Hypothalamus (tissue), 51 donors: ENCODE results near the gene STAG3.
A peak's percentile ranks its signal among the peaks of the same experiment; 100 is the strongest.

Experiments used
- DNase-seq, 51 donors: peaks; one replicate each; lab custom pipeline; 2025; lab: John Stamatoyannopoulos, UW

Gene STAG3

DNA sequence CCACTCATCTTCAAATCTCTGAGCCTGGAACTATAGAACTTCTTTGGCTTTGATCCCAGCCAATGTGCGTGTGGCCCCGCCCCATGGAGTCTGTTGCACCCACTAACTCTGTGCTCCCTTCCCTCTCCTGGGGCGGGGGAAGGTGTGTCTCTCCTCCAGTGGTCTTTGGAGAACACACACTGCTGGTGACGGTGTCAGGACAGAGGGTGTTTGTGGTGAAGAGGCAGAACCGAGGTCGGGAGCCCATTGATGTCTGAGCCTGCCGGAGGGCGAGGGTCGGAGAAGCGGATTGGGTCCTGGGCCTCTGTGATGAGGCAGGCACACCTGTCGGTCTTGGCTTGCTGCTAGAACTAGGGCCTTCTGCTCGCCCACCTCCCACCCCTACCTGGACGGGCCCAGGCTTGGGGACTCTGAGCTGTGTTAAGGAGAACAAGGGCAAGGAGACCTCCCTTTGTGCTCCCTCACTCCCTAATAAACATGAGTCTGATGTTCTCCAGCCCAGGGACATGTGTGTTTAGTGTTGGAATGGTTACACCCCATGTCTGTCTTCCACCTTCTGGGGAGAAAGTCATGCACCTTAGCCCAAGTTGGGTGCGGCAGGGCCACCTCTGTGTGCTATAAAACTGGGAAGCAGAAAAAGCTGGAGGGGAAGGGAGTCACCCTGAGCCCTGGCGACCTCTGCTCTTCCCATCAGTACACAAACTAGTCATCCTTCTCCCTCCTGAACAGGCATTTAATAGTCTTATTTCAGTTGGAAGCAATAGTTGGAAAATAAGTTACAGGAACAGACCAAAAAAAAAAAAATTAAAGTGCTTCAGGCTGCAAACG, 23.8 kb upstream of the STAG3 start:
- no peak for DNase-seq

DNA sequence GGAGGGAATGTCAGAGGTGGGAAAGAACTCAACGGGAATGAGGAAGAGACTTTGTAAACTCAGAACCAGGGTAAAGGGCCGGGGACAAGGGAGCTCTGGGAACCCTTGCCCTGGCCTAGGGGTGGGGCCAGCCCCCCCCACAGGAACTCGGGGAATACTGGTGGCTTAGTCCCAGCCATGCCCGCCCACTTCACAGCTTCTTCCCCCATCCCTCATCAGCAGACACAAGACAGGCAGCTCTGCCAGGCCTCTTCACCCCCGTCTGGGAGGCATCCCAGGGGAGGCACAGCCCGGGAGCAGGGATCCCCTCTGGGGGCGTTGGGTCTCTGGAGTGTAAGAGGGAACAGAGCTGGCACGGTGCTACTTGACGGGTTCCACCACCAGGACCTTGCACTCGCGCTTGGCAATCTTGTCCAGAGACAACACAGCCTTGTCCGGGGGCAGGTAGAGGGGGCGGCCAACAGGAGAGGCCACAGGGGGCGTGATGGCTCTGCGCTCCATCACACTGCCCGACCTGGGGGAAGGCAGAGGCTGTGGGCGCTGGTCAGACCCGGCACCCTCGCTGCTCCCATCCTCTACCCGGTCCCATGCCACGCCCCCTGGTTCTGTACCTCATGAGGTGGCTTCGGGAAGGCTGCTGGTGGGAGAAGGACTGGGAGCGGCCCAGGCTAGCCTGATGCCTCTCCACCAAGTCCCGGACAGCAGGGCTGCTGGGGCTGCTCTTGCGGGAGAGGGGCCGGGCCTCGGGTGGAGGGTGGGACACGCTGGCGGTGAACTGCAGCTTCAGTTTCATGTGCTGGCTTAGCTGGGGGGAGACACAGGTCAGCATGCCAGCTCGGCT, 22.8 kb upstream of the STAG3 start:
- DNase-seq, result no peak

DNA sequence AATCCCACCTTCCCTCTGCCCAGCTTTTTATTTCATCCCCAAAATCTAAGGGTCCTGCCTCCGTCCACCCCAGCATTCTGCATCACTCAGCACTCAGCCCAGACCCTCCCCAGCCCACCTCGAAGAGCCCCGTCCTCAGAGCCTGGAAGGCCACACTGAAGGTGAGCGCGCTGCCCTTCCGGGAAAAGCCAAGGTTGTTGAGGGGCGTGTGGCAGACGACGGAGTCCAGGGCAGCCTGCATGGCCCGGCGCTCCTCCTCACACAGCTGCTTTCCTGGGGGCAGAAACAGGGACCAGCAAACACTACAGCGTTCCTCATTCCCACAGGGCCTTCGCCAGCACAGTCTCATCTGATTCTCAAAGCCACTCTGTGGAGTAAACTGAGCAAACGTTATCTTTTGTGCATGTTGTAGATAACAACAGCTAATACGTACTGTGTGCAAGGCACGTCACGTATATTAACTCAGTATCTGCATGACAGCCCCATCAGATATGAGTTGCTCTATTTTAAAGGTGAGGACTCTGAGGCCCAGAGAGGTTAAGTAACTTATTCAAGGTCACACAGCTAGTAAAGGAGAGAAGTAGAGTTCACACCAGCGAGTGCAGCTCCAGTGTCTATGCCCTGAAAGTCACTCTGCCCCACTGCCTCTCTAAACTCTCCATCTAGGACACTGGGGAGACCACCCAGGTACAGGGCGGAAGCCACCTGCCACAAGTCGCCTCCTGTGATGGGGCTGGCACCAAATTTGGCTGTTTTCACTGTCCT, 22.0 kb upstream of the STAG3 start:
- DNase-seq, result no peak

- no peak for DNase-seq
These were observed 21.2 kb upstream of the STAG3 start for GRCh38 chr7:100156331-100157068.

- DNase-seq, result no peak
These were observed 20.7 kb upstream of the STAG3 start for GRCh38 chr7:100157069-100157333.

- peak in 4 of 51 donors; percentile 17 to 29 (median 22) for DNase-seq
These were observed 20.1 kb upstream of the STAG3 start for GRCh38 chr7:100157334-100158228.

DNA sequence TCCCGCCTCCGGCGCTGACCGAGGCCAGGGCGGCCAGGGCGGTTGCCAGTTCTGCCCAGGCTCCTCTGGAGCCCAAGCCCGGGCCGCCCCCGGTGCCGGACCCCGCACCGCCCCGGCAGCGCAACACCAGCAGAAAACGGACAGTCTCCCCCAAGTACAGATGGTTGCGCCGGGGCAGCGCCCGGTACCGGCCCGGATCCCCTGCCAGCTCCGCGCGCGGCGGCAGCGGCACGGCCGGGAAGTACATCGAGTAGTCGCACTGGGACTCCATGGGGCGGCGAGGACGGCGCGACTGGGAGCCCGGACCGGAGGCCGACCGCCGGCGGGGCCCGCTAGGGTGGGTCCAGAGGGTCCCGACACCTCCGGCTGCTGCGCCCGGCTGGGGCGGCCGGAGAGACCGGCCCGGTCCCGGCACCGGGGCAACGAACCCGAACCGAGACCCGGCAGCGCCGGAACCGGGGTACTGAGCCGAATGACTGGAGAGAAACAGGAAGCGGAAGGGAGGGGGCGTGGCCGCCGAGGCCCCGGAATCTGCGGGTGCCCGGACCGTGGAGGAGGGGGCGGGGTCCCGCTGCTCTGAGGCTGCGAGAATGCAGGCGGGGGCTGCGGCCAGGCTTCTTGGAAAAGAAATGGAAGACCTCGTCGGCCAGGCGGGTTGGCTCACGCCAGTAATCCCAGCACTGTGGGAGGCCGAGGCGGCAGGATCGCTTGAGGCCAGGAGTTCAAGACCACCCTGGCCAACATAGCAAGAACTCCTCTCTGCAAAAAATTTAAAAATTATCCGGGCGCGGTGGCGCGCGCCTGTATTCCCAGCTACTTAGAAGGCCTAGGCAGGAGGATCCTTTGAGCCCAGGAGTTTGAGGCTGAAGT, 19.3 kb upstream of the STAG3 start, which contains the start of gene TRAPPC14:
TSS of gene TRAPPC14 (minus strand) at position 495 of the 870 bp plus-strand sequence. CDS start at position 271, 224 bp downstream.
- peak; percentile 30 to 93 (median 84) for DNase-seq

DNA sequence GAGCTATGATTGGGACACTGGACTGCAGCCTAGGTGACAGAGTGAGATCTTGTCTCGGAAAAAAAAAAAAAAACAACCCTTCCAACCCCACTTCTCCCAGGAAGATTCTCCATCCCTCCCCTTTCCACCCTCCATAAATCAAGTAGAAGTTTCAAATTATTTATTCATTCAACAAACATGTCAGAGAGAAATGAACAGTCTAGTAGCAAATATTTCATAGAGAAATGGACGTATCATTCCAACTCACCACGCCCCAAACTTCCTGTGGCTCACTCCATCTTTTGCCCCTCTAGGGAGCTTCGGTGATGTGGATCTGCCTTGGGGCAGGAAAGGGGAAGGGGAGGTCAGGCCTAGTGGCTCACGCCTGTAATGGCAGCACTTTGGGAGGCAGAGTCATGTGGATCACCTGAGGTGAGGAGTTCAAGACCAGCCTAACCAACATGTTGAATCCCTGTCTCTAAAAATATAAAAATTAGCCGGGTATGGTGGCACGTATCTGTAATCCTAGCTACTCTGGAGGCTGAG, 18.6 kb upstream of the STAG3 start:
- no peak for DNase-seq

GRCh38 chr7:100160067-100160466, 17.7 kb upstream of the STAG3 start:
- no peak for DNase-seq

DNA sequence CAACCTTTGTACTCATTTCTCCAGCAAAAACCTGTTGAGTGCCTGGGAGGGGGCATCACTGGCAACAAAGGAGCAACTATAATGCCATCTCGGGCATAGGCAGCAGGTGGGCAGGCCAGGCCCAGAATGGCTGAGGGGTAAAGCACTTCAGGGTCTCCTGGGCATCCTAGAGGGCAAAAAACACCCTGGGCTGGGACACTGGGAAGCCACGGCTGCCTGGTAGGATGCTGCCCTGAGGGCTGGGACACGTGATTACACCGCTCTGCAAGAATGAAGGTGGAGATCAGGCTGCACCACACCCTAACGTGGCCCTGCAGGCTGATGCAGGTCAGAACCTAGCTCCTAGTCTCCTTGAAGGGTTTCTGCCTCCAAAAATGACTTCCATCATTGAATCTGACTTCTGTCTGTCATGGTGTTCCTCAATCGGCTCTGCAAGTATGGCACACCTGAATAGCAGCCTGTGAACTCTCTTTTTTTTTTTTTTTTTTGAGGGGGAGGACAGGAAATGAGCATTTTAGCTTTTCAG, 14.6 kb upstream of the STAG3 start:
- no peak for DNase-seq

- DNase-seq, result no peak
These were observed 13.8 kb upstream of the STAG3 start for GRCh38 chr7:100163871-100164270.

- no peak for DNase-seq
These were observed 11.3 kb upstream of the STAG3 start for GRCh38 chr7:100166317-100166940.

- no peak for DNase-seq
These were observed 10.5 kb upstream of the STAG3 start for GRCh38 chr7:100166970-100167911.

GRCh38 chr7:100167912-100168323, 9.8 kb upstream of the STAG3 start:
- no peak for DNase-seq

DNA sequence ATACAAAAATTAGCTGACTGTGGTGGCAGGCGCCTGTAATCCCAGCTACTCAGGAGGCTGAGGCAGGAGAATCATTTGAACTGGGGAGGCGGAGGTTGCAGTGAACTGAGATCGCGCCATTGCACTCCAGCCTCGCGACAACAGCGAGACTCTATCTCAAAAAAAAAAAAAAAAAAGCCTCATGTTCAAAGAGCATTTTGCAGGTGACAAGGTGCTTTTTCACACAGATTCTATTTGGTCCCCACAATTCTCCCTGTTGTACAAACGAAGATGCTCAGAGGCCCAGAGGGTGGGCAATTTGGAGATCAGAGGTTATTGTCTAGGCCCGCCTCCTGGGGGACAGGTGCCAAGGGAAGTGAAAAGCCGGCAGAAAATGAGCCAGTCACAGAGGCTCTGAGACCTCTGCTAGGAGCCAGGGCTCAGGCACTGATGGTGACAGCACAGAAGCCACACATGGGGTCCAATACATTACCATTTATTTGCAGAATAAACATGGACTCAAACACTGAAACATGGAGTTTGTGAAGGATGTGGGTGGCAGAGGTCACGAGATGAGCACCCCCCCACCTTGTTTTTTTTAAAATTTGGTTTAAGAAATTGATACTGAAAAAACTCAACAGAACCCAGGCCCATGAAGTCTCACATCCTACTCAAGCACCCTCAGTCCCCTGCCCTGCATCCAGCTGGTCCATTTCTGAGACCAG, 8.4 kb upstream of the STAG3 start:
- DNase-seq, result no peak
